VCaP (cell line): ENCODE results near the gene FTO.

ENCODE experiments used
- H3K27ac ChIP-seq: fragments of 450-650 bp; 2 replicates; pipeline ENCODE4 v1.5.1; 2017
- TF ChIP-seq, protein P1 (sequence below): fragments of 450-650 bp; conservative IDR thresholded peaks from 2 replicates; pipeline ENCODE4 v1.5.1; 2017; ENCODE audit warnings: mild to moderate bottlenecking, moderate library complexity

The FTO gene

DNA sequence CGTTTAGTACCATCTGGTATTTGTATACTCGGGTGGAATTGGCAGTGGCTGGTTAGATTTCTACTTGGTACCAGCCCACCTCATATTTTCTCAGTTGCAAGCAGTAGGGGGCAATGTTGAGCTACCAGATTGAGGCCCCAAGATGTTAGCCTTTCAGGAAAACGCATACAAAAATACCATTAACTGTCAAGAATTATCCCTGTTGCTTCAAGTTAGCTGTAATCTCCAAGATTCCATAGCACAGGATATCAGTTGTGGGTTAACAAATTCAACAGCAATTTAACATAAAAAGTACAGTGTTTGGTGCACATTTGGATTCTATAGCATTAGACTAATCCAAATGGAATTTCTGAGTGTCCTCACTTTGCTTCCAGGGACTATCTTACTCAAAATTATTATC lies 188.2 kb downstream of the FTO start:
- TF ChIP-seq, protein P1, sequence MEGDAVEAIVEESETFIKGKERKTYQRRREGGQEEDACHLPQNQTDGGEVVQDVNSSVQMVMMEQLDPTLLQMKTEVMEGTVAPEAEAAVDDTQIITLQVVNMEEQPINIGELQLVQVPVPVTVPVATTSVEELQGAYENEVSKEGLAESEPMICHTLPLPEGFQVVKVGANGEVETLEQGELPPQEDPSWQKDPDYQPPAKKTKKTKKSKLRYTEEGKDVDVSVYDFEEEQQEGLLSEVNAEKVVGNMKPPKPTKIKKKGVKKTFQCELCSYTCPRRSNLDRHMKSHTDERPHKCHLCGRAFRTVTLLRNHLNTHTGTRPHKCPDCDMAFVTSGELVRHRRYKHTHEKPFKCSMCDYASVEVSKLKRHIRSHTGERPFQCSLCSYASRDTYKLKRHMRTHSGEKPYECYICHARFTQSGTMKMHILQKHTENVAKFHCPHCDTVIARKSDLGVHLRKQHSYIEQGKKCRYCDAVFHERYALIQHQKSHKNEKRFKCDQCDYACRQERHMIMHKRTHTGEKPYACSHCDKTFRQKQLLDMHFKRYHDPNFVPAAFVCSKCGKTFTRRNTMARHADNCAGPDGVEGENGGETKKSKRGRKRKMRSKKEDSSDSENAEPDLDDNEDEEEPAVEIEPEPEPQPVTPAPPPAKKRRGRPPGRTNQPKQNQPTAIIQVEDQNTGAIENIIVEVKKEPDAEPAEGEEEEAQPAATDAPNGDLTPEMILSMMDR = peak; percentile 75
- peak overlapping the region; percentile 70 for H3K27ac ChIP-seq

DNA sequence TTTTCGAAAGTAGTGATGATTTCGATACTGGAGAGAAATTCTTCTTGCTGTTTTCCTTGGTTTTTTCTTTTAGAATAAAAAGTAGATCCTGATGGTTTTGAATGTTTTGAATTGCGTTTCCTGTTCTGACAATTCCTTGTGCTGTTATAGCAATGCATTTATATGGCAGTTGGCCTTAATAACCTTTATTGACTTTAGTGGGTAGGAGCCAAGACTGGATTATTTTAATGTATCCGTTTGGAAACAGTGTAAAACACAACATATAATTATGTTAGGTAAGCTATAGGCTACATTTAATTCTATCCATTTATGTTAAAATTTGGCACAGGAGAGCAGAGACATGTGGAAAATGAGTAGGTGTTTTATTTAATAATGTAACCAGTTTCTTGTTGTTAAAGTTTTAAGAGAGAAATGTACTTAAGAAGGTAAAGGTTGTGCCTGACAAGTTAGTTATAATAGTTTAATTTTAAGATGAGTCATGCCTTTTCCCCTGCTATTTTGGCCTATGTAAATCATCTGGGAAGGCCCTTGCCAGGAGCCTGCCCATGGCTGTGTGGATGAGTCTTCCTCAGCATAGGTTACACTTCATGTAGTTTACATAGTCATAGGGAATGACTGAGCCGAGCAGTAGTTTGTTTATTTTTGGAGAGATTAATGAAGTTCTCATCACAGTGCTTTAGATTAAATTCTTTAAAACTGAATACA lies 189.9 kb downstream of the FTO start:
- TF ChIP-seq, protein P1 = no peak
- H3K27ac ChIP-seq = peak overlapping the region; percentile 70

DNA sequence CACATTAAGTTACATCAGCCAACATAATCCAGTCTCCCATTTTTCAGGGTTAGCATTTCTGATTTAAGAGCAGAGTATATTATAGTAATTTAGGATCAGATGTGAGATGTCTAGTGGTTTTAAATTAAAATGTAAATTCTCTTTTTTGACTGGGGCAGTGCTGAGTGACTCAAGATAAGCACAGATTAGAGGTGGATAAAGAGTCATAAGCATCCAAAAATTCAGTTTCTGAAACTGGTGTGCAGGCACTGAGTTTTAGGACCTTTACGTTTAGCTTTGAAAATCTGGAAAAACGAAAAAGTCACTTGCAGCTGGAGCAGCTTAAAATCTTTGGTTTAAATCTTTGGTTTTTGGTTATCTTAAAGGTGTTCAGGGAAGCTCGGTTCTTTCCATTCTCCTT lies 190.7 kb downstream of the FTO start:
- TF ChIP-seq, protein P1 = no peak
- peak overlapping the region; percentile 70 for H3K27ac ChIP-seq

DNA sequence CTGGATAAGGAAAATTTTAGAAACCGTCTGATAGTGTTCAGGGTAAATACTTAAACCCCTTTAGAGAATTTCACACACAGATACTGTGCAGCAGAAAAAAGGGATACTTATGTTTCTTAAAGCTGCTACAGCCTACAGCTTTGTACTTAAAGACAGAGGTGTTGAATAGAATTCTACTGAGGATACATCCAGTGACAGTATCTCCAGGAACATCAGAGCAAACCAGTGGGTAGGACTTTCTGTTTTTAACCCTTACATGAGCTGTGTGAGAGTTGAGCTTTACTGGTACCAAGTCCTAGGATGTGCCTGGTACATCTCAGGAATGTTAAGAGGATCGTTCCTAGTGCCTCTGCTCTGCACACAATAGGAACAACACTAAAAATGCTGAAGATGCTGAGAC lies 191.5 kb downstream of the FTO start:
- peak overlapping the region; percentile 70 for H3K27ac ChIP-seq
- TF ChIP-seq, protein P1 = no peak

DNA sequence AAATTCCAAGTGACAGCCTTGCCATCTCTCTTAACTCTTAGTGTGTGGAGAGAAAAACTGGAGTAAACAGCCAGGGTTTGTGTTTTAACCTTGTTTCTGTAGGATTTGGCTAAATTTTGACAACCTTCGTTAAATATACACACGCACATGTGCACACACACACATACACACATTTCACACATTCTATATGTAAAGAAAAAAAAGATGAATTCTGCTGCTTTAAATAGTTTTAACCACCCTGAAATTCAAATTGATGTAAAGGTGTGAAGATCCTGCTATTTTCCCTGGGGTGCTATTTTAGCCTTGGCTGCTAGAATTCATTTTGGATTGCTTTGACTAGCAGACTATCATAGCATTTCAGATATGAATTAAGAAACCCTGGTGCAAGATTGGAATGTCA lies 191.9 kb downstream of the FTO start:
- TF ChIP-seq, protein P1 = no peak
- H3K27ac ChIP-seq = peak overlapping the region; percentile 70

DNA sequence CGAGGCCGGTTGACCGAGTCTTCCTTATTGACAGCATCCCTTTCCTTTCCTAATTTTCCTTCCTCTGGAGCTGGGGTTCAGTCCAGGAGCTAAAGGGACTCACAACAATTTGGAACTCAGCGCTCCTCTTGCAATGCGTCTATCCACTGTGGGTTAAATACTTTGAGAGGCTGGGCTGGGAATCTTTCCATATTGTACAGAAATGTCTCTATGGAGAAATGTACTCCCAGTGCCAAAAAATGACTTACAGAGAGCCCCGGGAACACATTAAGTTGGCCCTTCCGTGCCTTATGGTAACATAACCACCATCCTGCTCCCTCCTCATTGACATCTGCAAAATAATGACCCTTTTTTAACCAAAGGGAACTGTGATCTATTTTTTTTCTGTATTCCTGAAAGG lies 192.8 kb downstream of the FTO start:
- TF ChIP-seq, protein P1 = no peak
- H3K27ac ChIP-seq = no peak overlapping the region

DNA sequence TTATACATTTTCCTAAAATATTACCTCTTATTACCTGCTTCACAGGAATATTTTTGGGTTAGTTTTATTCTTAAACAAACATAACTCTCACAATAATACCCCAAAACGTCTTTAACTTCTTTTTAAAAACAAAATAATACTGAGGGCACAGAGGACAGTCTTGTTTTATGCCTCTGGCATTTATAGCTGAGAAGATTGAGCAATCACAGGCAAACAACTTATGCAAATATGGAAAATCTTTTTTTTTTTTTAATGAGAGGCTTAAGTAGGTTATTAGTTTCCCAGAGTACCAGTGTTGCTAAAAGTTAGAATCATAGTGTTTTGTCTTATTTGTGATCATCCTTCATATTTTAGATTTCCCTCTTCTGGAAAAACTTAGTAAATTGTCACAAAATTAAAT lies 195.0 kb downstream of the FTO start:
- no peak overlapping the region for H3K27ac ChIP-seq
- TF ChIP-seq, protein P1 = no peak
